ENCODE results near the gene TET3. TPM values are rescaled to one million over a fixed set of nuclear protein-coding genes. Genes with fewer than 3 reads are reported as not detected.

The TET3 gene
- total RNA-seq, 1 donor from 2014 or later: 23.0 TPM

GRCh38 chr2:74010087-74010541, 25.4 kb downstream of the TET3 start:
- no peak overlapping the region for H3K27ac Mint-ChIP-seq (ENCODE audit: unreplicated experiment)
- no peak overlapping the region for H3K4me3 Mint-ChIP-seq (ENCODE audit: unreplicated experiment)
- H3K36me3 Mint-ChIP-seq (ENCODE audit: low read depth, unreplicated experiment): peaks cover 2% of the 10 kb centered on the region
- H3K9me3 Mint-ChIP-seq (ENCODE audit: unreplicated experiment): no peaks in the 10 kb centered on the region
- peaks cover 32% of the 10 kb centered on the region for H3K4me1 Mint-ChIP-seq (ENCODE audit: unreplicated experiment)
- TF ChIP-seq, protein P1, sequence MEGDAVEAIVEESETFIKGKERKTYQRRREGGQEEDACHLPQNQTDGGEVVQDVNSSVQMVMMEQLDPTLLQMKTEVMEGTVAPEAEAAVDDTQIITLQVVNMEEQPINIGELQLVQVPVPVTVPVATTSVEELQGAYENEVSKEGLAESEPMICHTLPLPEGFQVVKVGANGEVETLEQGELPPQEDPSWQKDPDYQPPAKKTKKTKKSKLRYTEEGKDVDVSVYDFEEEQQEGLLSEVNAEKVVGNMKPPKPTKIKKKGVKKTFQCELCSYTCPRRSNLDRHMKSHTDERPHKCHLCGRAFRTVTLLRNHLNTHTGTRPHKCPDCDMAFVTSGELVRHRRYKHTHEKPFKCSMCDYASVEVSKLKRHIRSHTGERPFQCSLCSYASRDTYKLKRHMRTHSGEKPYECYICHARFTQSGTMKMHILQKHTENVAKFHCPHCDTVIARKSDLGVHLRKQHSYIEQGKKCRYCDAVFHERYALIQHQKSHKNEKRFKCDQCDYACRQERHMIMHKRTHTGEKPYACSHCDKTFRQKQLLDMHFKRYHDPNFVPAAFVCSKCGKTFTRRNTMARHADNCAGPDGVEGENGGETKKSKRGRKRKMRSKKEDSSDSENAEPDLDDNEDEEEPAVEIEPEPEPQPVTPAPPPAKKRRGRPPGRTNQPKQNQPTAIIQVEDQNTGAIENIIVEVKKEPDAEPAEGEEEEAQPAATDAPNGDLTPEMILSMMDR (IDR thresholded peaks at IDR 0.05; ENCODE audit: unreplicated experiment): no peak
- peaks cover 1% of the 10 kb centered on the region for H3K27me3 Mint-ChIP-seq (ENCODE audit: unreplicated experiment)
- DNase-seq (ENCODE audit: low spot score): no peak

- TF ChIP-seq, protein P1 (IDR thresholded peaks at IDR 0.05; ENCODE audit: unreplicated experiment): no peak
- no peak for DNase-seq (ENCODE audit: low spot score)
Measured at GRCh38 chr2:74011246-74011645, 26.5 kb downstream of the TET3 start.

GRCh38 chr2:74014813-74015212, 30.1 kb downstream of the TET3 start:
- Mint-ChIP-seq H3K27me3 (ENCODE audit: unreplicated experiment) (peaks cover 1% of the 10 kb centered on the region), H3K27ac (ENCODE audit: unreplicated experiment) (no peak overlapping the region), H3K9me3 (ENCODE audit: unreplicated experiment) (no peaks in the 10 kb centered on the region), H3K36me3 (ENCODE audit: low read depth, unreplicated experiment) (no peaks in the 10 kb centered on the region), H3K4me3 (ENCODE audit: unreplicated experiment) (no peak overlapping the region), H3K4me1 (ENCODE audit: unreplicated experiment) (peaks cover 6% of the 10 kb centered on the region)
- no peak for DNase-seq (ENCODE audit: low spot score)
- TF ChIP-seq, protein P1 (IDR thresholded peaks at IDR 0.05; ENCODE audit: unreplicated experiment): no peak

More at GRCh38 chr2:74011246-74011645, 26.5 kb downstream of the TET3 start:
- peaks cover 1% of the 10 kb centered on the region for H3K27me3 Mint-ChIP-seq (ENCODE audit: unreplicated experiment)
- peaks cover 29% of the 10 kb centered on the region for H3K4me1 Mint-ChIP-seq (ENCODE audit: unreplicated experiment)
- H3K36me3 Mint-ChIP-seq (ENCODE audit: low read depth, unreplicated experiment): no peaks in the 10 kb centered on the region
- H3K4me3 Mint-ChIP-seq (ENCODE audit: unreplicated experiment): no peak overlapping the region
- H3K27ac Mint-ChIP-seq (ENCODE audit: unreplicated experiment): no peak overlapping the region
- no peaks in the 10 kb centered on the region for H3K9me3 Mint-ChIP-seq (ENCODE audit: unreplicated experiment)

GRCh38 chr2:74017223-74017622, 32.5 kb downstream of the TET3 start:
- TF ChIP-seq, protein P1 (IDR thresholded peaks at IDR 0.05; ENCODE audit: unreplicated experiment): no peak
- Mint-ChIP-seq H3K36me3 (ENCODE audit: low read depth, unreplicated experiment) (no peaks in the 10 kb centered on the region), H3K9me3 (ENCODE audit: unreplicated experiment) (no peaks in the 10 kb centered on the region), H3K27me3 (ENCODE audit: unreplicated experiment) (peaks cover 3% of the 10 kb centered on the region), H3K4me1 (ENCODE audit: unreplicated experiment) (peaks cover 8% of the 10 kb centered on the region), H3K27ac (ENCODE audit: unreplicated experiment) (no peak overlapping the region), H3K4me3 (ENCODE audit: unreplicated experiment) (no peak overlapping the region)
- DNase-seq (ENCODE audit: low spot score): no peak

DNA sequence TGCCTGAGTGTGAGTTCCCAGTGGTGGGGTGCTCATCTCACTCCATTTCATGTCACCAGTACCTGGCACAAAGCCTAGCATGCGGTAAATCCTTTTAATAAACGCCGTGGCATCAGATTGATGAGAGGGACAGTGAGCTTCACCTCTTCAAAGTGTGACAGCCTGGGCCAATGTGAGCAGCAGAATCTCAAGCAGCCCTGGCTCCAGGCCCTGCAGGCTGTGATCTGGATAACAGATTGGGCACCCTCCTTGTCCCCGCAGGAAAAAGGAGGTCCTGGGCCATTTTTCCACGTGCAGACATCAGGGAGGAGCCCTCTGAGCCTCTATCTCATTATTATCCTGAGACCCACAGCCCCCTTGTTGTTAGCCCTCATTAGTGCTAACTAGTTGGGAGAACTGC, 34.8 kb downstream of the TET3 start:
- Mint-ChIP-seq H3K4me3 (ENCODE audit: unreplicated experiment) (no peak overlapping the region), H3K9me3 (ENCODE audit: unreplicated experiment) (no peaks in the 10 kb centered on the region), H3K4me1 (ENCODE audit: unreplicated experiment) (peaks cover 12% of the 10 kb centered on the region), H3K36me3 (ENCODE audit: low read depth, unreplicated experiment) (no peaks in the 10 kb centered on the region), H3K27ac (ENCODE audit: unreplicated experiment) (no peak overlapping the region), H3K27me3 (ENCODE audit: unreplicated experiment) (peaks cover 2% of the 10 kb centered on the region)
- no peak for DNase-seq (ENCODE audit: low spot score)
- TF ChIP-seq, protein P1 (IDR thresholded peaks at IDR 0.05; ENCODE audit: unreplicated experiment): no peak

All from endothelial cell (in vitro differentiated cells).